A673 (cell line): Measurements from ENCODE around the gene CCDC30. TPM values are rescaled to one million over a fixed set of nuclear protein-coding genes. Genes with fewer than 3 reads are reported as not detected.
"Not testable (repeated sequence)": the region's sequence is repeated elsewhere in the genome, so short reads cannot be mapped to it uniquely, and the experiment has no call there.

Source experiments
- BruUV-seq: library from RNA; stranded (reverse); fragments of 400-500 nt; replicated peaks from 2 replicates; lab custom pipeline; 2021; lab: Mats Ljungman, UMichigan
- CTCF ChIA-PET: fragments of 300-600 bp; sonication (Branson Sonifier 250); formaldehyde crosslinking; loops from one replicate; lab custom pipeline; 2022; ENCODE audit warnings: antibody characterized with exemption; lab: Charles Lee
- POLR2A ChIA-PET: fragments of 300-600 bp; sonication (Branson Sonifier 250); formaldehyde crosslinking; loops from one replicate; lab custom pipeline; 2022; ENCODE audit warnings: antibody characterized with exemption; ENCODE audit not compliant: low non-redundant PET; lab: Charles Lee
- DNase-seq: peaks from one replicate; pipeline ENCODE4 v3.0.0-alpha.2; 2015; ENCODE audit warnings: low spot score
- H3K27ac ChIP-seq: fragments of 200-600 bp; sonication (generic); 2 replicates; pipeline ENCODE4 v1.5.1; 2016; ENCODE audit warnings: mixed run types, low read depth, mild to moderate bottlenecking, mixed read lengths, antibody characterized with exemption, low read length; ENCODE audit not compliant: poor library complexity, severe bottlenecking
- H3K27me3 ChIP-seq: fragments of 200-600 bp; sonication (generic); replicated peaks from 2 replicates; pipeline ENCODE4 v1.6.1; 2017; ENCODE audit warnings: mixed run types, low read depth, mild to moderate bottlenecking, mixed read lengths, antibody characterized with exemption, low read length; ENCODE audit not compliant: insufficient read depth, poor library complexity
- H3K36me3 ChIP-seq: fragments of 200-600 bp; sonication (generic); 2 replicates; pipeline ENCODE4 v1.6.1; 2016; ENCODE audit warnings: mixed run types, mild to moderate bottlenecking, mixed read lengths, antibody characterized with exemption, low read length; ENCODE audit not compliant: insufficient read depth, poor library complexity, severe bottlenecking
- H3K4me1 ChIP-seq: fragments of 200-600 bp; sonication (generic); 2 replicates; pipeline ENCODE4 v1.6.1; 2017; ENCODE audit warnings: mixed run types, mild to moderate bottlenecking, mixed read lengths, antibody characterized with exemption, low read length; ENCODE audit not compliant: insufficient read depth, poor library complexity, severe bottlenecking
- H3K4me3 ChIP-seq: fragments of 200-600 bp; sonication (generic); 2 replicates; pipeline ENCODE4 v1.5.1; 2016; ENCODE audit warnings: low read depth, mixed run types, mild to moderate bottlenecking, mixed read lengths, low read length; ENCODE audit not compliant: poor library complexity, severe bottlenecking
- H3K9me3 ChIP-seq: fragments of 200-600 bp; sonication (generic); 2 replicates; pipeline ENCODE4 v1.6.1; 2016; ENCODE audit warnings: mixed run types, low read depth, mild to moderate bottlenecking, mixed read lengths, antibody characterized with exemption, low read length; ENCODE audit not compliant: poor library complexity, severe bottlenecking
- CTCF ChIP-seq: fragments of 300-800, 200-600 bp; sonication (generic); conservative IDR thresholded peaks from 2 replicates; pipeline ENCODE4 v1.5.1; 2017; ENCODE audit warnings: low read depth, mild to moderate bottlenecking, antibody characterized with exemption, low read length, moderate library complexity, mixed read lengths
- EZH2 ChIP-seq: fragments of 200-600 bp; sonication (generic); IDR thresholded peaks from 2 replicates; pipeline ENCODE4 v1.6.1; 2017; ENCODE audit warnings: borderline replicate concordance, low read depth, mild to moderate bottlenecking, mixed read lengths, antibody characterized with exemption, low read length; ENCODE audit not compliant: poor library complexity, severe bottlenecking
- intact Hi-C: fragments of 100-400 bp; cut with micrococcal nuclease; formaldehyde crosslinking; loops from one replicate; pipeline ENCODE4 v1.10.0; 2022; ENCODE audit not compliant: unreplicated experiment
- total RNA-seq: library from RNA; stranded (reverse); gene quantifications from 2 replicates; pipeline ENCODE4 v1.2.3, GENCODE V29; 2021

The CCDC30 gene
- total RNA-seq, 1 experiment from 2014 or later: 4.8 TPM

DNA sequence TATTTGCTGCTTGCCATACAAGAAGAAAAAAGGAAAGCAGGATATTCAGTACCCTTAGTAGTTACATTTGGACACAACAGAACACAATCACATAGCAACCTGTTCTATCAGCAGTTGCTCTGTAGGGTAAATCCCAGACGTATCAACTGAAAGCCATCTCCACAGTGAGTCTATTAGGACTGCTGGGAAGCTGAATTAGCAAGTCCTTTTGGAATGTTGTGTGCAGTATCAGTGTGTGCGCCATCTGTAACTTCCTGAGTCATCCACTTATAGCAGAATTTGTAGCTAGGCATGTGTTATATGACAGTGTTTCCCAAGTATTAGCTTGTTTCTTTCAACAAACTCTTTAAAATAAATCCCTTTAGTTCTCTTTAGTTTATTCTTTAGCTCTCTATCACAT is 21.3 kb downstream of the CCDC30 start:
- no peaks in the 10 kb centered on the region for H3K4me1 ChIP-seq
- no TSS peak for BruUV-seq
- H3K4me3 ChIP-seq: no peak overlapping the region
- H3K27me3 ChIP-seq: no peaks in the 10 kb centered on the region
- no peak overlapping the region for H3K27ac ChIP-seq
- DNase-seq: no peak
- POLR2A ChIA-PET: no interaction called here
- TF ChIP-seq EZH2 (no peak), CTCF (no peak)
- CTCF ChIA-PET: no interaction called here
- no peaks in the 10 kb centered on the region for H3K9me3 ChIP-seq
- intact Hi-C loops: no loop called here
- H3K36me3 ChIP-seq: no peaks in the 10 kb centered on the region

GRCh38 chr1:42490237-42490636 is 27.2 kb downstream of the CCDC30 start:
- POLR2A ChIA-PET: no interaction called here
- no peaks in the 10 kb centered on the region for H3K9me3 ChIP-seq
- BruUV-seq: no TSS peak
- no peak for TF ChIP-seq CTCF
- no peak for TF ChIP-seq EZH2
- DNase-seq: no peak
- H3K27ac ChIP-seq: no peak overlapping the region
- CTCF ChIA-PET: no interaction called here
- H3K4me1 ChIP-seq: no peaks in the 10 kb centered on the region
- H3K4me3 ChIP-seq: no peak overlapping the region
- intact Hi-C loops: no loop called here
- H3K36me3 ChIP-seq: no peaks in the 10 kb centered on the region
- no peaks in the 10 kb centered on the region for H3K27me3 ChIP-seq

GRCh38 chr1:42502031-42502430 is 38.9 kb downstream of the CCDC30 start:
- H3K9me3 ChIP-seq: peaks cover 29% of the 10 kb centered on the region
- BruUV-seq, POLR2A ChIA-PET, H3K4me1 ChIP-seq, H3K36me3 ChIP-seq, H3K27me3 ChIP-seq, H3K4me3 ChIP-seq, intact Hi-C loops, DNase-seq, H3K27ac ChIP-seq, CTCF ChIA-PET: not testable (repeated sequence)

DNA sequence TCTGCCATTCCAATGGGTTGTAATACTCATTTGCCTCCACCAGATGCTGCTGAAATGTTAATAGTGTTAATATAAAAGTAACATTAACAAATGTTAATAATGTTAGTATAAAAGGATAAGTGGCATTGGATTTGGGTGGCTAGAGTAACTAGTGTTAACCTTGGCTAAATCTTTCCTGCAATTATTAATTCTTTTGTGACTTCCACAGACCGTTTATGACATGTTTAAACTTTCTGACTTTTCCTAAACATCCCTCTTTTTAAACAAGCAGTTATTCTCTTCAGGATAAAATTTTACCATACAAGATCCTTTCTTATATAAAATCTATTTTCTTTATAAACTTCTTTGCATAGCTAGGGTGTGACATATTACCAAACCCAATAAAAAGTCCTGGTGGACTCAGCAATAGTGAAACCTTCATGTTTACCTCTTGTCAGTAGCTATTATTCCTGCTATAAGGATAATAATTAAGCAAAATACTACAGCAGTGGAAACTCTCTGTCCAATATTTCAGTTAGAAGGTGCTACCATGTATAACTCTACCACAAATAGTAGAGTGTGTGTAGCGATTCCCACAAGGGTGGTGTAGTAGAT is 41.5 kb downstream of the CCDC30 start:
- POLR2A ChIA-PET: no interaction called here
- TF ChIP-seq CTCF (no peak), EZH2 (no peak)
- no peak for DNase-seq
- H3K4me1 ChIP-seq: no peaks in the 10 kb centered on the region
- intact Hi-C loops: no loop called here
- H3K36me3 ChIP-seq: no peaks in the 10 kb centered on the region
- CTCF ChIA-PET: no interaction called here
- H3K4me3 ChIP-seq: no peak overlapping the region
- H3K27ac ChIP-seq: no peak overlapping the region
- H3K27me3 ChIP-seq: no peaks in the 10 kb centered on the region
- BruUV-seq: no TSS peak
- H3K9me3 ChIP-seq: peaks cover 41% of the 10 kb centered on the region
